ENCODE results near the gene CAST.

The CAST gene

DNA sequence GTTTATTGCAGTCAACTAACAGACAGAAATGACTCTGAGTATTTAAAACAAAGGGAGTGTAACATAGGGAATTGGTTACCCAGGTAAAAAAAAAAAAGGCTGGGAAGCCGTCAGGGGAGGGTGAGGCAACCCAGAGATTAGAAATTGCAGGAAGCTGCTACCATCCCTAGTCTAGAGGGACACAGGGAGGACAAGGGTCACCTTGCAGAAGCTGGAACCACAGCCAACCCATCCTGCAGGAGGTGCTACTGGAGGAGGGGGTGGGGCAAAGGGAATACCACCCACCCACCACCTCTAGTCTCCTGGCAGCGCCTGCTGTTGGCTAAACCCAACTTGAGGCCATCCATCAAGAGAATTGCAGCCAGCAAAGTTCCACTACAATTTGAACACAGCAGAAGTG is 6.5 kb downstream of the CAST start:
- no peak overlapping the region for H3K4me3 ChIP-seq (ENCODE audit: low read depth, low read length)
- no peak for DNase-seq
- no peaks in the 10 kb centered on the region for H3K36me3 ChIP-seq
- H3K4me1 ChIP-seq, result no peaks in the 10 kb centered on the region
- no peaks in the 10 kb centered on the region for H3K9me3 ChIP-seq
- H3K27me3 ChIP-seq, result no peaks in the 10 kb centered on the region
- TF ChIP-seq, protein P1, sequence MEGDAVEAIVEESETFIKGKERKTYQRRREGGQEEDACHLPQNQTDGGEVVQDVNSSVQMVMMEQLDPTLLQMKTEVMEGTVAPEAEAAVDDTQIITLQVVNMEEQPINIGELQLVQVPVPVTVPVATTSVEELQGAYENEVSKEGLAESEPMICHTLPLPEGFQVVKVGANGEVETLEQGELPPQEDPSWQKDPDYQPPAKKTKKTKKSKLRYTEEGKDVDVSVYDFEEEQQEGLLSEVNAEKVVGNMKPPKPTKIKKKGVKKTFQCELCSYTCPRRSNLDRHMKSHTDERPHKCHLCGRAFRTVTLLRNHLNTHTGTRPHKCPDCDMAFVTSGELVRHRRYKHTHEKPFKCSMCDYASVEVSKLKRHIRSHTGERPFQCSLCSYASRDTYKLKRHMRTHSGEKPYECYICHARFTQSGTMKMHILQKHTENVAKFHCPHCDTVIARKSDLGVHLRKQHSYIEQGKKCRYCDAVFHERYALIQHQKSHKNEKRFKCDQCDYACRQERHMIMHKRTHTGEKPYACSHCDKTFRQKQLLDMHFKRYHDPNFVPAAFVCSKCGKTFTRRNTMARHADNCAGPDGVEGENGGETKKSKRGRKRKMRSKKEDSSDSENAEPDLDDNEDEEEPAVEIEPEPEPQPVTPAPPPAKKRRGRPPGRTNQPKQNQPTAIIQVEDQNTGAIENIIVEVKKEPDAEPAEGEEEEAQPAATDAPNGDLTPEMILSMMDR (IDR thresholded peaks at IDR 0.05; ENCODE audit: low read depth, low read length), result no peak

DNA sequence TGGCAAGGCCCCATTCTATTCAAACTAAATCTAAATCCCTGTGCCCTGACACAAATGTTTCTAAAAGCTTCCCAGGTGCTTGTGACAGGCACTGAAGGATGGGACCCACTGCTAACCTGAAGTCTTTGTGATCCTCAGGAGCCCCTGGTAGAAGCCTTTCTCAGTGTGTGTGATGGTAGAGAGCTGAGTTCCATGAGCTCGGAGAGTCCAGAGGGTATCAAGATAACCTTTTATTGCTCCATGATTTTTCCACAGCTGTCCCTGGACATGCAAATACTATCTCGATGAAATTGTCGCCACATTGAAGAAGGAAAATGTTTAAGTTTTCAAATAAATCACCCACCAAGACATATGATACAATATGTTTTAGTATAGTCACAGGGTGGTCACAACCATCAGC is 7.7 kb downstream of the CAST start:
- no peaks in the 10 kb centered on the region for H3K9me3 ChIP-seq
- H3K4me1 ChIP-seq, result no peaks in the 10 kb centered on the region
- DNase-seq, result no peak
- TF ChIP-seq, protein P1 (IDR thresholded peaks at IDR 0.05; ENCODE audit: low read depth, low read length), result no peak
- no peaks in the 10 kb centered on the region for H3K27me3 ChIP-seq
- H3K4me3 ChIP-seq (ENCODE audit: low read depth, low read length), result no peak overlapping the region
- no peaks in the 10 kb centered on the region for H3K36me3 ChIP-seq

DNA sequence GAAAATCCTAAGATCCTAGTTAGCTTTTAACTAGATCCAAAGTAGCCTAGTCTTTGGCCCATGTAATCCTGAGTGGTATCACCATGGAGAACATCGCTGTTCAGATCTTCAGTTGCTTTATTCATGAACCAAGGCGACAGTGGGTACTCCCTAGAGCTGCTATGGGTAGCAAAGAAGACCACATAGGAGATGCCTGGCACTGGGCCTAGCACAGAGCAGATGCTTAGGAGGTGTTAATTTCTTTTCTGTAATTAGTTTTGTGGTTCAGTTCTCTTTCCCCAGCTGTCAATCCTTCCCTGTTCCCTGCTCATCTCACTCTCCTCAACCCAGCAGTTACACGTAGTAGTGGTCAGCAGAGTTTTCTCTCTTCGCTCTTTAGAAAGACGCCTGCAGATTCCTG is 9.3 kb downstream of the CAST start:
- Histone ChIP-seq H3K4me3 (ENCODE audit: low read depth, low read length) (no peak overlapping the region), H3K9me3 (no peaks in the 10 kb centered on the region), H3K36me3 (no peaks in the 10 kb centered on the region), H3K4me1 (no peaks in the 10 kb centered on the region), H3K27me3 (no peaks in the 10 kb centered on the region)
- no peak for DNase-seq
- TF ChIP-seq, protein P1 (IDR thresholded peaks at IDR 0.05; ENCODE audit: low read depth, low read length), result no peak

GRCh38 chr5:96673127-96673526 is 11.0 kb downstream of the CAST start:
- Histone ChIP-seq H3K27me3 (no peaks in the 10 kb centered on the region), H3K9me3 (no peaks in the 10 kb centered on the region), H3K4me1 (no peaks in the 10 kb centered on the region), H3K4me3 (ENCODE audit: low read depth, low read length) (no peak overlapping the region), H3K36me3 (no peaks in the 10 kb centered on the region)
- DNase-seq, result no peak
- TF ChIP-seq, protein P1 (IDR thresholded peaks at IDR 0.05; ENCODE audit: low read depth, low read length), result no peak

GRCh38 chr5:96675882-96676281 is 13.7 kb downstream of the CAST start:
- no peak for DNase-seq
- H3K4me3 ChIP-seq (ENCODE audit: low read depth, low read length), result no peak overlapping the region
- no peaks in the 10 kb centered on the region for H3K9me3 ChIP-seq
- H3K4me1 ChIP-seq, result no peaks in the 10 kb centered on the region
- no peaks in the 10 kb centered on the region for H3K36me3 ChIP-seq
- TF ChIP-seq, protein P1 (IDR thresholded peaks at IDR 0.05; ENCODE audit: low read depth, low read length), result no peak
- no peaks in the 10 kb centered on the region for H3K27me3 ChIP-seq

- H3K27me3 ChIP-seq, result no peaks in the 10 kb centered on the region
- H3K9me3 ChIP-seq, result no peaks in the 10 kb centered on the region
- TF ChIP-seq, protein P1 (IDR thresholded peaks at IDR 0.05; ENCODE audit: low read depth, low read length), result no peak
- no peaks in the 10 kb centered on the region for H3K4me1 ChIP-seq
- no peaks in the 10 kb centered on the region for H3K36me3 ChIP-seq
- no peak overlapping the region for H3K4me3 ChIP-seq (ENCODE audit: low read depth, low read length)
- DNase-seq, result no peak
These were observed 15.3 kb downstream of the CAST start for GRCh38 chr5:96677496-96677895.

All from BE2C (cell line).